Astrocyte (in vitro differentiated cells and primary cell): ENCODE measurements around the gene PDS5B. TPM values are rescaled to one million over a fixed set of nuclear protein-coding genes. Genes with fewer than 3 reads are reported as not detected.
A peak's percentile ranks its signal among the peaks of the same experiment; 100 is the strongest.

ENCODE experiments used
- DNase-seq: peaks from one replicate; pipeline ENCODE4 v3.0.0-alpha.2; 2010; ENCODE audit warnings: low read depth
- FAIRE-seq: peaks from 2 replicates; lab custom pipeline; 2011; peaks lifted over from hg19 to GRCh38; lab: Jason Lieb, UNC
- H2AFZ ChIP-seq: 2 replicates; pipeline ENCODE4 v1.6.0; 2012; ENCODE audit warnings: low read depth, low read length, inconsistent platforms
- H3K27ac ChIP-seq: 2 replicates; pipeline ENCODE4 v1.5.1; 2011; ENCODE audit warnings: low read depth, low read length, inconsistent platforms
- H3K27me3 ChIP-seq: 2 replicates; pipeline ENCODE4 v1.6.0; 2011; ENCODE audit warnings: low read length, inconsistent platforms; ENCODE audit not compliant: insufficient read depth
- H3K36me3 ChIP-seq: 2 replicates; pipeline ENCODE4 v1.5.1; 2011; ENCODE audit warnings: low read length, inconsistent platforms; ENCODE audit not compliant: insufficient read depth
- H3K4me1 ChIP-seq: 2 replicates; pipeline ENCODE4 v1.5.1; 2011; ENCODE audit warnings: low read length, inconsistent platforms; ENCODE audit not compliant: insufficient read depth
- H3K4me2 ChIP-seq: 2 replicates; pipeline ENCODE4 v1.6.0; 2012; ENCODE audit warnings: low read length, inconsistent platforms
- H3K4me3 ChIP-seq: 2 replicates; pipeline ENCODE4 v1.5.1; 2011; ENCODE audit warnings: low read depth, mild to moderate bottlenecking, low read length, inconsistent platforms; ENCODE audit not compliant: insufficient read depth
- H3K79me2 ChIP-seq: 2 replicates; pipeline ENCODE4 v1.6.0; 2012; ENCODE audit warnings: mild to moderate bottlenecking, low read length, inconsistent platforms; ENCODE audit not compliant: insufficient read depth
- H3K9ac ChIP-seq: 2 replicates; pipeline ENCODE4 v1.6.0; 2012; ENCODE audit warnings: mild to moderate bottlenecking, low read length, inconsistent platforms
- H3K9me3 ChIP-seq: 2 replicates; pipeline ENCODE4 v1.5.1; 2012; ENCODE audit warnings: low read depth, mild to moderate bottlenecking, low read length, inconsistent platforms; ENCODE audit not compliant: insufficient read depth
- H4K20me1 ChIP-seq: 2 replicates; pipeline ENCODE4 v1.6.0; 2012; ENCODE audit warnings: low read length, inconsistent platforms; ENCODE audit not compliant: insufficient read depth
- H3K27ac Mint-ChIP-seq: one replicate; pipeline ENCODE4 v1.8.0; 2021; ENCODE audit warnings: mild to moderate bottlenecking, mixed read lengths; ENCODE audit not compliant: unreplicated experiment
- H3K27me3 Mint-ChIP-seq: one replicate; pipeline ENCODE4 v1.8.0; 2021; ENCODE audit warnings: low read depth, mixed read lengths; ENCODE audit not compliant: unreplicated experiment
- H3K36me3 Mint-ChIP-seq: one replicate; pipeline ENCODE4 v1.8.0; 2021; ENCODE audit warnings: low read depth, mixed read lengths; ENCODE audit not compliant: unreplicated experiment
- H3K4me1 Mint-ChIP-seq: one replicate; pipeline ENCODE4 v1.8.0; 2021; ENCODE audit warnings: low read depth, mixed read lengths; ENCODE audit not compliant: unreplicated experiment
- H3K4me3 Mint-ChIP-seq: one replicate; pipeline ENCODE4 v1.8.0; 2021; ENCODE audit warnings: mild to moderate bottlenecking, moderate library complexity, mixed read lengths; ENCODE audit not compliant: unreplicated experiment
- H3K9me3 Mint-ChIP-seq: one replicate; pipeline ENCODE4 v1.8.0; 2021; ENCODE audit warnings: mild to moderate bottlenecking, mixed read lengths; ENCODE audit not compliant: unreplicated experiment
- EZH2 ChIP-seq: IDR thresholded peaks from 2 replicates; pipeline ENCODE4 v1.6.1; 2012; ENCODE audit warnings: mild to moderate bottlenecking, low read length, inconsistent platforms; ENCODE audit not compliant: insufficient read depth
- total RNA-seq: library from RNA; stranded (reverse); gene quantifications from 2 replicates; pipeline ENCODE4 v1.2.1, GENCODE V29; 2021
- TF ChIP-seq, protein P1 (sequence below): IDR thresholded peaks from 2 replicates; pipeline ENCODE4 v1.5.1; 2011; ENCODE audit warnings: low read depth, mild to moderate bottlenecking, inconsistent platforms, low read length, moderate library complexity; ENCODE audit not compliant: insufficient read depth

Gene PDS5B
- total RNA-seq, 1 donor from 2014 or later = 43.1 TPM

- Histone ChIP-seq H3K4me3 (no peak overlapping the region), H3K4me2 (no peak overlapping the region), H3K9me3 (no peaks in the 10 kb centered on the region), H3K27me3 (no peaks in the 10 kb centered on the region), H2AFZ (no peak overlapping the region), H3K9ac (no peak overlapping the region), H3K36me3 (peaks cover 6% of the 10 kb centered on the region), H3K4me1 (peaks cover 4% of the 10 kb centered on the region), H4K20me1 (no peaks in the 10 kb centered on the region), H3K27ac (no peak overlapping the region), H3K79me2 (no peaks in the 10 kb centered on the region)
- peaks cover 10% of the 10 kb centered on the region for H3K4me1 Mint-ChIP-seq
- FAIRE-seq (no peak), DNase-seq (no peak)
- no peak overlapping the region for H3K27ac Mint-ChIP-seq
- no peaks in the 10 kb centered on the region for H3K27me3 Mint-ChIP-seq
- H3K9me3 Mint-ChIP-seq = peaks cover 2% of the 10 kb centered on the region
- peaks cover 8% of the 10 kb centered on the region for H3K36me3 Mint-ChIP-seq
- H3K4me3 Mint-ChIP-seq = no peak overlapping the region
- TF ChIP-seq, protein P1, sequence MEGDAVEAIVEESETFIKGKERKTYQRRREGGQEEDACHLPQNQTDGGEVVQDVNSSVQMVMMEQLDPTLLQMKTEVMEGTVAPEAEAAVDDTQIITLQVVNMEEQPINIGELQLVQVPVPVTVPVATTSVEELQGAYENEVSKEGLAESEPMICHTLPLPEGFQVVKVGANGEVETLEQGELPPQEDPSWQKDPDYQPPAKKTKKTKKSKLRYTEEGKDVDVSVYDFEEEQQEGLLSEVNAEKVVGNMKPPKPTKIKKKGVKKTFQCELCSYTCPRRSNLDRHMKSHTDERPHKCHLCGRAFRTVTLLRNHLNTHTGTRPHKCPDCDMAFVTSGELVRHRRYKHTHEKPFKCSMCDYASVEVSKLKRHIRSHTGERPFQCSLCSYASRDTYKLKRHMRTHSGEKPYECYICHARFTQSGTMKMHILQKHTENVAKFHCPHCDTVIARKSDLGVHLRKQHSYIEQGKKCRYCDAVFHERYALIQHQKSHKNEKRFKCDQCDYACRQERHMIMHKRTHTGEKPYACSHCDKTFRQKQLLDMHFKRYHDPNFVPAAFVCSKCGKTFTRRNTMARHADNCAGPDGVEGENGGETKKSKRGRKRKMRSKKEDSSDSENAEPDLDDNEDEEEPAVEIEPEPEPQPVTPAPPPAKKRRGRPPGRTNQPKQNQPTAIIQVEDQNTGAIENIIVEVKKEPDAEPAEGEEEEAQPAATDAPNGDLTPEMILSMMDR = no peak
- no peak for TF ChIP-seq EZH2
Observed at GRCh38 chr13:32781906-32782305, 195.7 kb downstream of the PDS5B start.

GRCh38 chr13:32783067-32783466 lies 196.8 kb downstream of the PDS5B start:
- DNase-seq (peak; percentile 71), FAIRE-seq (no peak)
- Histone ChIP-seq H3K4me2 (peak overlapping the region; percentile 23), H4K20me1 (no peaks in the 10 kb centered on the region), H3K36me3 (peaks cover 6% of the 10 kb centered on the region), H3K4me3 (no peak overlapping the region), H3K9ac (no peak overlapping the region), H3K4me1 (peaks cover 4% of the 10 kb centered on the region), H3K79me2 (no peaks in the 10 kb centered on the region), H3K27ac (no peak overlapping the region), H3K9me3 (no peaks in the 10 kb centered on the region), H3K27me3 (no peaks in the 10 kb centered on the region), H2AFZ (no peak overlapping the region)
- peak overlapping the region; percentile 0 for H3K27ac Mint-ChIP-seq
- H3K4me3 Mint-ChIP-seq = no peak overlapping the region
- H3K27me3 Mint-ChIP-seq = no peaks in the 10 kb centered on the region
- peaks cover 10% of the 10 kb centered on the region for H3K4me1 Mint-ChIP-seq
- H3K9me3 Mint-ChIP-seq = peaks cover 2% of the 10 kb centered on the region
- H3K36me3 Mint-ChIP-seq = peaks cover 8% of the 10 kb centered on the region
- no peak for TF ChIP-seq EZH2
- TF ChIP-seq, protein P1 = no peak

GRCh38 chr13:32790731-32791130 lies 204.5 kb downstream of the PDS5B start:
- H3K9ac ChIP-seq = no peak overlapping the region
- H3K4me3 ChIP-seq = no peak overlapping the region
- Mint-ChIP-seq H3K4me3 (no peak overlapping the region), H3K36me3 (peaks cover 4% of the 10 kb centered on the region), H3K27ac (no peak overlapping the region), H3K9me3 (peaks cover 3% of the 10 kb centered on the region), H3K4me1 (peaks cover 11% of the 10 kb centered on the region), H3K27me3 (no peaks in the 10 kb centered on the region)
- H3K27ac ChIP-seq = no peak overlapping the region
- no peaks in the 10 kb centered on the region for H4K20me1 ChIP-seq
- no peaks in the 10 kb centered on the region for H3K79me2 ChIP-seq
- H3K4me1 ChIP-seq = no peaks in the 10 kb centered on the region
- FAIRE-seq (no peak), DNase-seq (no peak)
- no peaks in the 10 kb centered on the region for H3K9me3 ChIP-seq
- H3K4me2 ChIP-seq = no peak overlapping the region
- no peak overlapping the region for H2AFZ ChIP-seq
- H3K27me3 ChIP-seq = no peaks in the 10 kb centered on the region
- no peaks in the 10 kb centered on the region for H3K36me3 ChIP-seq
- TF ChIP-seq, protein P1 = no peak
- TF ChIP-seq EZH2 = no peak
